NCI-H82 (cell line): Measurements from ENCODE around the gene SLC1A2.

Experiments used
- DNase-seq: peaks from one replicate; lab custom pipeline; 2025; lab: John Stamatoyannopoulos, UW

SLC1A2 gene

GRCh38 chr11:35272391-35272902 is 146.9 kb downstream of the SLC1A2 start:
- DNase-seq = no peak

GRCh38 chr11:35271031-35271430 is 148.3 kb downstream of the SLC1A2 start:
- DNase-seq = no peak

GRCh38 chr11:35270342-35270741 is 149.0 kb downstream of the SLC1A2 start:
- DNase-seq = no peak

- DNase-seq = no peak
These were observed 151.9 kb downstream of the SLC1A2 start for GRCh38 chr11:35267504-35267903.

GRCh38 chr11:35265755-35266454 is 153.5 kb downstream of the SLC1A2 start:
- DNase-seq = no peak

- DNase-seq = no peak
These were observed 156.6 kb downstream of the SLC1A2 start for GRCh38 chr11:35262735-35263134.

- DNase-seq = no peak
These were observed 157.3 kb downstream of the SLC1A2 start for GRCh38 chr11:35262056-35262455.

- no peak for DNase-seq
These were observed 158.2 kb downstream of the SLC1A2 start for GRCh38 chr11:35261197-35261596.

GRCh38 chr11:35260342-35260985 is 158.9 kb downstream of the SLC1A2 start:
- DNase-seq = no peak

GRCh38 chr11:35259529-35259928 is 159.8 kb downstream of the SLC1A2 start:
- no peak for DNase-seq

- no peak for DNase-seq
These were observed 162.1 kb downstream of the SLC1A2 start for GRCh38 chr11:35257281-35257680.

GRCh38 chr11:35256296-35256695 is 163.1 kb downstream of the SLC1A2 start:
- no peak for DNase-seq

- DNase-seq = no peak
These were observed 163.8 kb downstream of the SLC1A2 start for GRCh38 chr11:35255514-35255913.

- DNase-seq = no peak
These were observed 166.1 kb downstream of the SLC1A2 start for GRCh38 chr11:35253237-35253636.

- DNase-seq = no peak
These were observed 168.7 kb downstream of the SLC1A2 start for GRCh38 chr11:35250621-35251020.

GRCh38 chr11:35250192-35250591 is 169.2 kb downstream of the SLC1A2 start:
- DNase-seq = no peak

- peak; percentile 2 for DNase-seq
These were observed 170.6 kb downstream of the SLC1A2 start for GRCh38 chr11:35248558-35249323.

GRCh38 chr11:35247863-35248262 is 171.5 kb downstream of the SLC1A2 start:
- DNase-seq = no peak

- no peak for DNase-seq
These were observed 171.9 kb downstream of the SLC1A2 start for GRCh38 chr11:35247428-35247827.

GRCh38 chr11:35246745-35247144 is 172.6 kb downstream of the SLC1A2 start:
- DNase-seq = no peak

- DNase-seq = no peak
These were observed 173.6 kb downstream of the SLC1A2 start for GRCh38 chr11:35245786-35246185.

GRCh38 chr11:35245056-35245455 is 174.3 kb downstream of the SLC1A2 start:
- no peak for DNase-seq

GRCh38 chr11:35243774-35244173 is 175.6 kb downstream of the SLC1A2 start:
- no peak for DNase-seq
